K562 (cell line): Measurements from ENCODE around the gene CMSS1.

ENCODE experiments used
- EZH2 ChIP-seq: IDR thresholded peaks from 2 replicates; pipeline ENCODE4 v1.6.1; 2012; ENCODE audit warnings: low read depth, mild to moderate bottlenecking, inconsistent platforms, low read length, borderline replicate concordance
- FOXK2 ChIP-seq, 2 experiments: fragments of 450-650 bp; IDR thresholded peaks in 1 of 2; conservative IDR thresholded peaks in 1 of 2; 2 replicates each; pipeline ENCODE4 v1.6.1; 2016; ENCODE audit warnings: low read depth in 2 of 2, mild to moderate bottlenecking in 1 of 2
- MYC ChIP-seq, 2 experiments: fragments of 250-450 bp in 1 of 2; sonication (Bioruptor Pico) in 1 of 2; IDR thresholded peaks; 2 replicates each; pipeline versions ENCODE4 v1.5.1 to v1.6.1; 2012 to 2021; ENCODE audit warnings: low read depth in 2 of 2, borderline replicate concordance in 1 of 2, improper control_type of control experiment in 1 of 2, low read length in 1 of 2, mild to moderate bottlenecking in 1 of 2, moderate library complexity in 1 of 2
- MYNN ChIP-seq, 2 experiments: sonication (generic); formaldehyde crosslinking in 1 of 2; IDR thresholded peaks; 2 replicates each; pipeline versions ENCODE4 v1.5.0 to v1.6.1; 2016 to 2020; ENCODE audit warnings: antibody characterized with exemption in 1 of 2, missing genetic modification reagents in 1 of 2
- NR2C2 ChIP-seq, 2 experiments: fragments of 200-800 bp in 1 of 2; sonication (Bioruptor generic) in 1 of 2; sonication (generic) in 1 of 2; formaldehyde crosslinking in 1 of 2; IDR thresholded peaks; 2 replicates each; pipeline versions ENCODE4 v1.6.1 to v1.8.0; 2016 to 2022; ENCODE audit warnings: mild to moderate bottlenecking in 1 of 2, missing compliant biosample characterization in 1 of 2, missing genetic modification characterization in 1 of 2, missing genetic modification reagents in 1 of 2
- PHTF2 ChIP-seq: fragments of 250-450 bp; sonication (Bioruptor Pico); IDR thresholded peaks from 2 replicates; pipeline ENCODE4 v1.5.0; 2021; ENCODE audit warnings: mild to moderate bottlenecking
- SMARCA5 ChIP-seq: fragments of 450-650 bp; IDR thresholded peaks from 2 replicates; pipeline ENCODE4 v1.6.1; 2016
- SP1 ChIP-seq: sonication (generic); formaldehyde crosslinking; IDR thresholded peaks from 2 replicates; pipeline ENCODE4 v1.8.1; 2022; ENCODE audit warnings: mild to moderate bottlenecking, missing genetic modification reagents
- TCF3 ChIP-seq: sonication (generic); formaldehyde crosslinking; IDR thresholded peaks from 2 replicates; pipeline ENCODE4 v1.4.0; 2020; ENCODE audit warnings: mild to moderate bottlenecking, missing genetic modification reagents
- TF ChIP-seq, protein P1 (sequence below), 3 experiments: IDR thresholded peaks in 2 of 3; conservative IDR thresholded peaks in 1 of 3; 2 replicates each; pipeline ENCODE4 v1.5.1; 2011 to 2012; ENCODE audit warnings: low read length in 3 of 3, mild to moderate bottlenecking in 3 of 3, control low read depth in 2 of 3, improper control_type of control experiment in 1 of 3, inconsistent platforms in 1 of 3, low read depth in 1 of 3, mixed read lengths in 1 of 3, moderate library complexity in 1 of 3; ENCODE audit not compliant: insufficient read depth in 2 of 3
- TF ChIP-seq, protein P2 (sequence below): fragments of 250-450 bp; sonication (Bioruptor Pico); IDR thresholded peaks from 2 replicates; pipeline ENCODE4 v1.8.0; 2021; ENCODE audit warnings: borderline replicate concordance, mild to moderate bottlenecking, moderate library complexity; ENCODE audit not compliant: poor library complexity, severe bottlenecking

DNA sequence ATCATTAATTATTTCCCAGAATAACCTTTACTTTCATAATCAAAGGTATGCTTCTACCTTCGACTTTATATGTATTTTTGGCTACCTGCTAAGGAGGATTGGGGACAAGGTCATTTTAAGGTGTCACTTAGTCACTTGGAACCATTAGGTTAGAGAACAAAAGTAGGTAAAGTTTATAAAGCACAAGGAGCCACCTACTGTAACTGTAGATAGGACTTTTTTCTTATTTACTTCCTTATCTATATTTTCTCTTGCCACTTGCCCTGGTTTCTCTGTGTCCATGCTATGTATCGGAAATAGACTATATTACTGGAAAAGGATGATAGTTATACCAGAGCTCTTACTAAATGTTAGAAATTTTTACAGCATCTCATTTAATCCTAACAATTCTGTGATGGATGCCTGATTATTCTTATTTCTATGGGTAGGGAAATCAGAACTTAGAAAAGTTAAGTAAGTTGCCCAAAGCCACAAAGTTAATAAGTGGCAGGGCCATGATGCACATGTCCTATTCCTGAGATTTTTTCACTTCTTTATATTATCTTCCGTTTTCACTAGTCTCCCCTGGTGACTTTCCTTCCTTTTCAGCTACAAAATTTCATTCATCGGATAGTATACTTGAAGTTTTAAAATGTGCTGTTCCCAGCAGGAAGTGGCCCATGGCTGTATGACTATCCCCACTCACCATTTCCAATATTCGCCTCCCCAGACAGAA lies 132.5 kb downstream of the CMSS1 start:
- TF ChIP-seq TCF3 (CRISPR knock-in tag), result no peak
- TF ChIP-seq, protein P1, sequence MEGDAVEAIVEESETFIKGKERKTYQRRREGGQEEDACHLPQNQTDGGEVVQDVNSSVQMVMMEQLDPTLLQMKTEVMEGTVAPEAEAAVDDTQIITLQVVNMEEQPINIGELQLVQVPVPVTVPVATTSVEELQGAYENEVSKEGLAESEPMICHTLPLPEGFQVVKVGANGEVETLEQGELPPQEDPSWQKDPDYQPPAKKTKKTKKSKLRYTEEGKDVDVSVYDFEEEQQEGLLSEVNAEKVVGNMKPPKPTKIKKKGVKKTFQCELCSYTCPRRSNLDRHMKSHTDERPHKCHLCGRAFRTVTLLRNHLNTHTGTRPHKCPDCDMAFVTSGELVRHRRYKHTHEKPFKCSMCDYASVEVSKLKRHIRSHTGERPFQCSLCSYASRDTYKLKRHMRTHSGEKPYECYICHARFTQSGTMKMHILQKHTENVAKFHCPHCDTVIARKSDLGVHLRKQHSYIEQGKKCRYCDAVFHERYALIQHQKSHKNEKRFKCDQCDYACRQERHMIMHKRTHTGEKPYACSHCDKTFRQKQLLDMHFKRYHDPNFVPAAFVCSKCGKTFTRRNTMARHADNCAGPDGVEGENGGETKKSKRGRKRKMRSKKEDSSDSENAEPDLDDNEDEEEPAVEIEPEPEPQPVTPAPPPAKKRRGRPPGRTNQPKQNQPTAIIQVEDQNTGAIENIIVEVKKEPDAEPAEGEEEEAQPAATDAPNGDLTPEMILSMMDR (IDR thresholded peaks at IDR 0.05 in 2 of 3, conservative IDR thresholded peaks at IDR 0.05 in 1 of 3; ENCODE audit: insufficient read depth in 2 of 3, low read depth in 1 of 3, low read length in 3 of 3), result no peak
- TF ChIP-seq, protein P2, sequence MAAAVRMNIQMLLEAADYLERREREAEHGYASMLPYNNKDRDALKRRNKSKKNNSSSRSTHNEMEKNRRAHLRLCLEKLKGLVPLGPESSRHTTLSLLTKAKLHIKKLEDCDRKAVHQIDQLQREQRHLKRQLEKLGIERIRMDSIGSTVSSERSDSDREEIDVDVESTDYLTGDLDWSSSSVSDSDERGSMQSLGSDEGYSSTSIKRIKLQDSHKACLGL, result no peak
- no peak for TF ChIP-seq NR2C2 (CRISPR knock-in tag; IDR thresholded peaks at IDR 0.05)
- TF ChIP-seq NR2C2 (tag; IDR thresholded peaks at IDR 0.05), result no peak
- no peak for TF ChIP-seq SMARCA5
- TF ChIP-seq MYNN (IDR thresholded peaks at IDR 0.05), result no peak
- no peak for TF ChIP-seq MYNN (CRISPR knock-in tag; IDR thresholded peaks at IDR 0.05)
- no peak for TF ChIP-seq EZH2
- no peak for TF ChIP-seq SP1 (CRISPR knock-in tag)
- TF ChIP-seq PHTF2 (CRISPR knock-in tag), result no peak
- TF ChIP-seq MYC (IDR thresholded peaks at IDR 0.05; ENCODE audit: low read depth, low read length), result no peak
- no peak for TF ChIP-seq MYC (CRISPR knock-in tag; IDR thresholded peaks at IDR 0.05; ENCODE audit: borderline replicate concordance, low read depth)
- no peak for TF ChIP-seq FOXK2 (conservative IDR thresholded peaks at IDR 0.05 in 1 of 2, IDR thresholded peaks at IDR 0.05 in 1 of 2; ENCODE audit: low read depth in 2 of 2)
